ENCODE data around the gene IL20.

The IL20 gene

GRCh38 chr1:206880314-206880713 lies 14.9 kb downstream of the IL20 start:
- no peak for DNase-seq (ENCODE audit: low read depth)

GRCh38 chr1:206882555-206882954 lies 17.1 kb downstream of the IL20 start:
- DNase-seq (ENCODE audit: low read depth): no peak

- no peak for DNase-seq (ENCODE audit: low read depth)
Observed at GRCh38 chr1:206883160-206883559, 17.7 kb downstream of the IL20 start.

- DNase-seq (ENCODE audit: low read depth): no peak
Observed at GRCh38 chr1:206883876-206884275, 18.5 kb downstream of the IL20 start.

- no peak for DNase-seq (ENCODE audit: low read depth)
Observed at GRCh38 chr1:206885341-206886060, 20.1 kb downstream of the IL20 start.

DNA sequence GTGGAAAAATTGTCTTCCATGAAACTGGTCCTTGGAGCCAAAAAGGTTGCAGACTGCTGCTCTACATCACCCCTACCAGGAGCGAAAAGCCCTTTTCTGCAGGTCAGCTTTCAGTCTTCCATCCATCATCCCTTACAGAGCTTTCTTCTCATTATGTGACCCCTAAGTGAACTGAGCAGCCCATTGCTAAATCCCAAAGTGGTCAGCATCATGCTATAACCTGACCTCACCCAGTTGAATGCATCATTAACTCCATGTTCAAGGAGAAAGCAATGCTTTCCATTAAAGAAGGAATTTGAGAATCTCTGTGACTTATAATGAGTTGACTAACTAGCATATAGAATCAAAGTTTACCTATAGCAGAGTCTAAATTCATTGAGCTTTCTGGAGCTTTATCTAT lies 21.4 kb downstream of the IL20 start:
- DNase-seq (ENCODE audit: low read depth): no peak

DNA sequence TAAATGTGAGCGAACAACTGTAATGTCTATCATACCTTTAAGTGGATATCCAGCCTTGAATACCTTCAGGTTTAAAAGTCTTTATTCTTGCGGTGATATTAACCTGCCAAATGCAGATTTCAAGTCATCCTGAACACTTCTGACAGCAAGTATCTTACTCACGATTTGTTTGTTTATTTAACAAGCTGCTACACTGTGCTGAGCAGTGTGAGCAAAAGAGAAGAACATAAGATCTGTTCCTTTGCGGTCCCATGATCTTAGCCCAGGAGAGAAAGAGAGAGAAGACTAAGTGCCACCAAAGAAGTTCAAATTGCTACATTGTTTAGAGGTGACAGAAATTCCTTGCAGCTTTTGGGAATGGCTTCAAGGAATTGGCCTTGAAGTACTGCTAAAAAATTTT lies 22.3 kb downstream of the IL20 start:
- no peak for DNase-seq (ENCODE audit: low read depth)

DNA sequence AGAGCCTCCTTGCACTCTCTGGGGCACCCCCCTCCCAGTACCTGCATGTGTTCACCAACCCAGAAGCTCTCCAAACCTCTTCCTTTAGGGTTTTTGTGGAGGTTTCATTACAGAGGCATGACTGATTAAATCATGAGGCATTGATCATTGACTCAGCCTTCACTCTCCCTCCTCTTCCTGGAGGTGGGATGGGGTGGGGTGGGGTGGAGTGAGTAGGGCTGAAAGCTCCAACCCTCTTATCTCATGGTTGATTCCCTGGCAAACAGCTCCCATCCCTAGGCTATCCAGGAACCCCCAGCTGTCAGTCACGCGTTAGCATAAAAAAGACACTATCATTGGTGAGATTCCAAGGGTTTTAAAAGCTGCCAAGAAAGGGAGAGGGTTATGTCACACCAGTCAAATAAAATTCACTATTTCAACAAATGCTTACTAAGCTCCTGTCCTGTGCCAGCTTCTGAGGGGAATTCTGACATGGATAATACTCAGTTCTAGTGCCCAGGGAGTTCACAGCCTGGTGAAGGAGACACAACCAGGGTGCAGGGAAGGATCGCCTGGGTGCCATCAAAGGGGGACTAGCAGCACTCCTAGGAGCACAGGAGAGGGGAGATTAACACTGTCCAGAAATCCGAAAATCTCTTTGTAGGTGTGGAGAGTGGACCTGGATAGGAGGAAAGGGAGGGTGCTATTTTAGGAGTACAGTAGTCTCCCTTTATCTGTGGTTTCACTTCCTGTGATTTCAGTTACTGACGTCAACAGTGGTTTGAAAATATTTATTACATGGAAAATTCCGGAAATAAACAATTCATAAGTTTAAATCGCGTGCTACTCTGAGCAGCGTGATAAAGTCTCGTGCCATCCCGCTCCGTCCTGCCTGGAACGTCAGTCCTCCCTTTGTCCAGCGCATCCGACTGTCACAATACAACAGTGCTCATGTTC lies 25.0 kb downstream of the IL20 start:
- no peak for DNase-seq (ENCODE audit: low read depth)

DNA sequence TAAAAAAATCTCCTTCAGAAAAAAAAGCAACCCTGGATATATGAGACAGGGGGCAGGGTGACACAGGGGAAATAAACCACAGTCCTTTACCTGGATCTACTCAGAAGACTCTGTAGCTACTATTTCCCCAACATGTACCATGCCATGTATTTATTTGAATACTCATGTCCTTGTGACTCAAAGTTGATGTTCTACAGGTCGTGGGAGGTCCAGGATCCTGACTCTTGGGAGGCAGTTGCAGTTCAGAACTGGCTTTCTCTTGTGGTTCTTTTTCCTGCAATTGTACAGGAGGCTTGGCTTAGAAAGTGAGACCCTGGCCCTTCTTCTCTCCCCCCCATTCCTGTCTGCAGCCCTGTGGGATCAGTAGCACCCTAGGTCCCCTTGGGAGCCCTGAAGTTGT lies 26.0 kb downstream of the IL20 start:
- DNase-seq (ENCODE audit: low read depth): no peak

DNA sequence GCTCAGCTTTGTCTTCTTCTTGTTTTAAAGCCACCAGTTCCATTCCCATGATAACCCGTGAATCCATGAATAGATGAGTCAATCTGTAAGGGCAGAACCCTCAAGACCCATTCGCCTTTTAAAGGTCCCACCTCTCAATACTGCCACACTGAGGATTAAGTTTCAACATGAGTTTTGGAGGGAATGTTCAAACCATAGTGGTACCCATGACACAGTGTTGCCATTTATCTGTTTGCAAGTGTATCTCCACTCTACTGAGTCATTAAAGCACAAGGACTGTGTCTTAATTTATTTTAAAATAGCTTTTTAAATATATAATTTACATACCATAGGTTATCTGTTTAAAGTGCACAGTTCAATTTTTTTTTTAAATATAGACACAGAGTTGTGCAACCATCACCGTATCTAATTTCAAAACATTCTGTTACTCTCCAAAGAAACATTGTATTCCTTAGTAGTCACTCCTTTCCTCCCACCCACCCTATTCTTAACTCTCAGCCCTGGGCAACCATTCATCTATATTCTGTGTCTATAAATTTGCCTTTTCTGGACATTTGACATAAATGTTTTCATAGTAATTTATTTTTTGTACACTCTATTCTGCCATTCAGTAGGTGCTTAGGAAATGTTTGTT lies 27.0 kb downstream of the IL20 start:
- no peak for DNase-seq (ENCODE audit: low read depth)

- DNase-seq (ENCODE audit: low read depth): no peak
Observed at GRCh38 chr1:206893380-206893779, 28.0 kb downstream of the IL20 start.

- no peak for DNase-seq (ENCODE audit: low read depth)
Observed at GRCh38 chr1:206895325-206895724, 29.9 kb downstream of the IL20 start.

GRCh38 chr1:206895837-206896242 lies 30.4 kb downstream of the IL20 start:
- no peak for DNase-seq (ENCODE audit: low read depth)

DNA sequence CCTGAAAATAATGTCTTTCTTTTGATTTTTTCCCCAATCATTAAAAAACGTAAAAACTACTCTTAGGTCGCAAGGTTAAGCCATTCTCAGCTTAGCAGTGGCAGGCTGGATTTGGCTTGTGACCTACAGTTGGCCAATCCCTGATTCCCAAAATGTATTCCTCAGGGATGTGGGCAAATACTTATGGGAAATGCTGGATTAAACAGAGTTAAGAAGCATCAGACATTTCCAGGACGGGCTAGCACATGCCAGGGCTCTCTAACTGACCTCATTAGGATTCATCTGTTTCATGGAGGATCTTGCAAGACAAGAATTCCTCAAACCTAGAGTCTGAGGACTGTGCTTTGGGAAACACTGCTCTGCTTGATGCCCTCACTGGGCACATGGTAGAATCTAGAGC lies 30.8 kb downstream of the IL20 start:
- DNase-seq (ENCODE audit: low read depth): no peak

DNA sequence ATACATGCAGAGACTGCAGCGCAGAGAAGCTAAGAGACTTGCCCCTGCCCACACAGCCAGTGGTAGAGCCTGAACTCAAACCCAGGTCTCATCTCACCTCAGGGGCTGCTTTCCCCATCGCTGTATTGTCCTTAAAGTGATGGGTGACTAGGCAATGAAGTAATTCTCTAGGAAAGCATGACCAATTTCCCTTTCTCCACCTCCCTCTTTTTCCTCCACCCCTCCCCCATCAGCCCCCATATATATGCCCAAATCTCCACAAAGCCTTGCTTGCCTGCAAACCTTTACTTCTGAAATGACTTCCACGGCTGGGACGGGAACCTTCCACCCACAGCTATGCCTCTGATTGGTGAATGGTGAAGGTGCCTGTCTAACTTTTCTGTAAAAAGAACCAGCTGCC lies 31.8 kb downstream of the IL20 start, which contains the start of gene IL24:
Gene IL24, plus strand, starts transcription at position 269 of the 400 bp plus-strand sequence. CDS start 390 bp downstream, outside the sequence.
- DNase-seq (ENCODE audit: low read depth): no peak

GRCh38 chr1:206898089-206898914 lies 32.9 kb downstream of the IL20 start:
- no peak for DNase-seq (ENCODE audit: low read depth)

DNA sequence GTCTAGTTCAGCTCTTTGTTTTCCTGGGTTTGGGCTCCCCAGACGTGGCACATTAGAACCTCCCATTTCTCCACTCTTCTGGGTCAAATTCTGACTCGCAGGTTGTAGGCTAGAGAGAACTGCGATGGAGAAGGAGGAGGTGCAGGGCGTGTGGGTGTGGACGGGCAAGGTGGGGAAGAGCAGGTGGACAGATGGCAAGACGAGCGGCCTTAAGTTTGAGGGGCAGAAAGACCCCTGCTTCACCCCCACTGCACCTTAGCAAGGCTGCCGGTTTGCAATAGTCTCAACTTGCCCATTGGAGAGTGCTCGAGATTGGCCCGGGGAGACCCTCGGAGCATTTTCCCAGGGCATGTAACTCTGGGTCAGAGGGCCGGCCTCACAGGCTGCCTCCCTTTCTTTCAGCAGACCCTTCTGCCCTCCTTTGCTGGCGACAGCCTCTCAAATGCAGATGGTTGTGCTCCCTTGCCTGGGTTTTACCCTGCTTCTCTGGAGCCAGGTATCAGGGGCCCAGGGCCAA lies 33.5 kb downstream of the IL20 start:
- DNase-seq (ENCODE audit: low read depth): no peak

DNA sequence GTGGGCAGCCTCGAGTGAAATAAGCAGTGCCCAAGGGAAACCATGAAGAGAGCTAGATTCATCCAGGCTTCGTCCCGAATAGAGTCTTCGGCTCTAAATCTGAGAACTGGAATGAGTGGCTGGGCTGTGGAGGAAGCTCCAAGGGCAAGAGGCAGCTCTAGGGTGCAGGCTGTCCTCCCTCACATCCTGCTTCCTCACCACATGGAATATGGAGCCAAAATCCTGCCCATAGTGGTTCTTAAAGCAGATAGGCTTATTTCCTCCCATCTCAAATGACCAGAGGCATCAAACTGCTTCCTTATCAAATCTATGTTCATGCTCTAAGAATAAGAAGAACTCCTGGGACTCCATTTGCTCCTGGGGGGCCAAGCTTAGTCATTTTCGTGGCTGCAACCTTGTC lies 34.3 kb downstream of the IL20 start:
- DNase-seq (ENCODE audit: low read depth): no peak

DNA sequence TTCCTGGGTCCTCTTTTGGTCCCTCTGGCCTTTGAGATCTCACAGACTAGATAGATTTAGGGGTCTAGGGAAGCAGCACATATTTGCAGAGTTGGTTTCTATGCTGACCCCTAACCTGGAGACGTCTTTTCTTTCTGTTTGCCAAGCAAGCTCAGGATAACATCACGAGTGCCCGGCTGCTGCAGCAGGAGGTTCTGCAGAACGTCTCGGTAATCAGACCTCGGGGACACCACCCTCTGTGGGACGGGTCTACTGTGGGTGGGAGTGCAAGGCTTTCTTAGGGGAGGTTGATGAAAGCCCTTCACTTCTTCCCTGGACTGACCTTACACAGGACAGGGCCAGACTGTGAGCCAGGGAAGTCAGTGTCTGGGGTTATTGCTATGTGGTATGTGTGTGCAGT lies 34.7 kb downstream of the IL20 start:
- DNase-seq (ENCODE audit: low read depth): no peak

DNA sequence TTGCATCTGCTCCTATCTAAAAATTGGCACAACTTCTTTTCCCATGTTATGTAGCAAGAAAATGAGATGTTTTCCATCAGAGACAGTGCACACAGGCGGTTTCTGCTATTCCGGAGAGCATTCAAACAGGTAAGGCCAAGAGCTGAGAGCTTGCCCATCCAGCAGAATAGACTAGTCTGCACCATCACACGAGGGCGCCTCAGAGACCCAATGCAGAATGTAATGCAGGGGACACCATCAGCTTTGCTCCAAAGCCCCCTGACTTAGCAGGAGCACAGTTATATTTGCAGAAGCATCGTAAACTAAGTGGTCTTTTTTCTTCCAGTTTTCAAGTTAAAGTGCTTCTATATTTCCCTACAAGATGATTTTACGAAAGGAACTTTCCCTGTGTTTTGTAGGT lies 36.5 kb downstream of the IL20 start:
- no peak for DNase-seq (ENCODE audit: low read depth)

DNA sequence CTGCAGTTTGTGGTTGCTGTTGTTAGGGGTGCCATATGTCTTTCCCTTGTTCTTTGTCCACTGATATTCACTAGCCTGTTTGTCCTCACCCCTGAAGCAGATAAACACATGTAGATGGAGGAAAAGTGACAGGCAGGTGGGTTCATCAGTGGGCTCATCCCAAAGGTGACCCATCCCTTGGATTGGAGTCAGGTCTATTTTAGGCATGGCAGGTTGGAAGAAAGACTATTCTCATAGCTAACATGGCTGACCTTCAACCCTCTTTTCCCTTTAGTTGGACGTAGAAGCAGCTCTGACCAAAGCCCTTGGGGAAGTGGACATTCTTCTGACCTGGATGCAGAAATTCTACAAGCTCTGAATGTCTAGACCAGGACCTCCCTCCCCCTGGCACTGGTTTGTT lies 37.3 kb downstream of the IL20 start:
- no peak for DNase-seq (ENCODE audit: low read depth)

DNA sequence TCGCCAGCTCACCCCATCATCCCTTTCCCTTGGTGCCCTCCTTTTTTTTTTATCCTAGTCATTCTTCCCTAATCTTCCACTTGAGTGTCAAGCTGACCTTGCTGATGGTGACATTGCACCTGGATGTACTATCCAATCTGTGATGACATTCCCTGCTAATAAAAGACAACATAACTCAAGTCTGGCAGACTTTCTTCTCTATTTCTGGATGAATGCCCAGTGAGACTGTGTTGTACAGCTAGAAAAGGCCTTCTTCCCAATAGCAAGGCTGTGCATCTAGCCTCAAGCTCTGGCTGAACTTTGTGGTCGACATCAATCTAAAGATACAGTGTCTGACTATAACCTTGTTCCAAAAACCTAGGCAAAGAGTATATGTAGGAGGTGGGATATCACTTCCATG lies 38.3 kb downstream of the IL20 start:
- DNase-seq (ENCODE audit: low read depth): no peak

All from activated T-helper 1 cell treated with Interleukin-2 at 50 U/mL for 16 hours (primary cell).